Measurements from ENCODE around the gene EML2.
A peak's percentile ranks its signal among the peaks of the same experiment; 100 is the strongest.

Gene EML2

GRCh38 chr19:45589768-45590167 is 49.4 kb downstream of the EML2 start:
- DNase-seq (ENCODE audit: low read depth, low spot score) = no peak

GRCh38 chr19:45587873-45588272 is 51.3 kb downstream of the EML2 start:
- DNase-seq (ENCODE audit: low read depth, low spot score) = no peak

- DNase-seq (ENCODE audit: low read depth, low spot score) = no peak
Observed at GRCh38 chr19:45585158-45585577, 54.0 kb downstream of the EML2 start.

GRCh38 chr19:45584332-45585157 is 54.7 kb downstream of the EML2 start, which contains the start of gene OPA3:
Gene OPA3 (minus strand): TSS chr19:45584802. CDS start chr19:45584764, 38 bp downstream.
- DNase-seq (ENCODE audit: low read depth, low spot score) = peak; percentile 100

GRCh38 chr19:45581576-45581975 is 57.6 kb downstream of the EML2 start:
- DNase-seq (ENCODE audit: low read depth, low spot score) = peak; percentile 22

GRCh38 chr19:45578861-45579260 is 60.3 kb downstream of the EML2 start:
- no peak for DNase-seq (ENCODE audit: low read depth, low spot score)

- DNase-seq (ENCODE audit: low read depth, low spot score) = peak; percentile 92
Observed at GRCh38 chr19:45577111-45577905, 61.9 kb downstream of the EML2 start.

- DNase-seq (ENCODE audit: low read depth, low spot score) = peak; percentile 19
Observed at GRCh38 chr19:45576682-45577081, 62.5 kb downstream of the EML2 start.

- no peak for DNase-seq (ENCODE audit: low read depth, low spot score)
Observed at GRCh38 chr19:45575216-45575615, 64.0 kb downstream of the EML2 start.

- DNase-seq (ENCODE audit: low read depth, low spot score) = no peak
Observed at GRCh38 chr19:45574526-45574925, 64.7 kb downstream of the EML2 start.

- DNase-seq (ENCODE audit: low read depth, low spot score) = no peak
Observed at GRCh38 chr19:45571457-45572220, 67.6 kb downstream of the EML2 start.

- DNase-seq (ENCODE audit: low read depth, low spot score) = peak; percentile 72
Observed at GRCh38 chr19:45569619-45570421, 69.4 kb downstream of the EML2 start.

- peak; percentile 49 for DNase-seq (ENCODE audit: low read depth, low spot score)
Observed at GRCh38 chr19:45568732-45569131, 70.5 kb downstream of the EML2 start.

GRCh38 chr19:45567609-45568008 is 71.6 kb downstream of the EML2 start:
- no peak for DNase-seq (ENCODE audit: low read depth, low spot score)

- no peak for DNase-seq (ENCODE audit: low read depth, low spot score)
Observed at GRCh38 chr19:45564131-45564780, 74.9 kb downstream of the EML2 start.

- DNase-seq (ENCODE audit: low read depth, low spot score) = no peak
Observed at GRCh38 chr19:45560686-45561085, 78.5 kb downstream of the EML2 start.

GRCh38 chr19:45560038-45560437 is 79.2 kb downstream of the EML2 start:
- no peak for DNase-seq (ENCODE audit: low read depth, low spot score)

All from astrocyte of the hippocampus (primary cell).